HG03439 (cell line): Measurements from ENCODE around the gene PCDHGB4.
"Not testable (repeated sequence)": the region's sequence is repeated elsewhere in the genome, so short reads cannot be mapped to it uniquely, and the experiment has no call there.

Experiments
- ATAC-seq: cut with Tn5 transposase; IDR thresholded peaks from one replicate; pipeline ENCODE4 v1.9.1; 2021; ENCODE audit warnings: mild to moderate bottlenecking, moderate library complexity; ENCODE audit not compliant: unreplicated experiment

PCDHGB4 gene

DNA sequence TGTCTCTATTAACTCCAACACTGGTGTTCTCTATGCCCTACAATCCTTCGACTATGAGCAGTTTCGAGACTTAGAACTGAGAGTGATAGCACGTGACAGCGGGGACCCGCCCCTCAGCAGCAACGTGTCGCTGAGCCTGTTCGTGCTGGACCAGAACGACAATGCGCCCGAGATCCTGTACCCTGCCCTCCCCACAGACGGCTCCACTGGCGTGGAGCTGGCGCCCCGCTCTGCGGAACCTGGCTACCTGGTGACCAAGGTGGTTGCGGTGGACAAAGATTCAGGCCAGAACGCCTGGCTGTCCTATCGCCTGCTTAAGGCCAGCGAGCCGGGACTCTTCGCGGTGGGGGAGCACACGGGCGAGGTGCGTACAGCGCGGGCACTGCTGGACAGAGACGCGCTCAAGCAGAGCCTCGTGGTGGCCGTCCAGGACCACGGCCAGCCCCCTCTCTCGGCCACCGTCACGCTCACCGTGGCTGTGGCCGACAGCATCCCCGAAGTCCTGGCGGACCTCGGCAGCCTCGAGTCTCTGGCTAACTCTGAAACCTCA is 35.3 kb downstream of the PCDHGB4 start:
- no peak for ATAC-seq

DNA sequence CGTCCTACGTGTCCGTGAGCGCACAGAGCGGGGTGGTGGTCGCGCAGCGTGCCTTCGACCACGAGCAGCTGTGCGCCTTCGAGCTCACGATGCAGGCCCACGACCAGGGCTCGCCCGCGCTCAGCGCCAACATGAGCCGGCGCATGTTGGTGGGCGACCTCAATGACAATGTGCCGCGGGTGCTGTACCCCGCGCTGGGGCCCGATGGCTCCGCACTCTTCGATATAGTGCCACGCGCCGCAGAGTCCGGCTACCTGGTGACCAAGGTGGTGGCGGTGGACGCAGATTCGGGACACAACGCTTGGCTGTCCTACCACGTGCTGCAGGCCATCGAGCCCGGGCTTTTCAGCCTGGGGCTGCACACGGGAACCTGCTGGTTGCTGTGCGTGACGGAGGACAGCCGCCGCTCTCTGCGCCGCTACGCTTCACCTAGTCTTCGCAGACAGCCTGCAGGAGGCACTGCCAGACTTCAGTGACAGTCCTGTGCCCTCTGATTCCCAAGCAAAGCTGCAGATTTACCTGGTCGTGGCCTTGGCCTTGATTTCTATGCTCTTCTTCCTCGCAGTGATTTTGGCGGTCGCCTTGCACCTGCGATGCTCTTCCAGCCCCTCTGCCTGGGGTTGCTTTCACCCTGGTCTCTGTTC is 40.4 kb downstream of the PCDHGB4 start:
- no peak for ATAC-seq

DNA sequence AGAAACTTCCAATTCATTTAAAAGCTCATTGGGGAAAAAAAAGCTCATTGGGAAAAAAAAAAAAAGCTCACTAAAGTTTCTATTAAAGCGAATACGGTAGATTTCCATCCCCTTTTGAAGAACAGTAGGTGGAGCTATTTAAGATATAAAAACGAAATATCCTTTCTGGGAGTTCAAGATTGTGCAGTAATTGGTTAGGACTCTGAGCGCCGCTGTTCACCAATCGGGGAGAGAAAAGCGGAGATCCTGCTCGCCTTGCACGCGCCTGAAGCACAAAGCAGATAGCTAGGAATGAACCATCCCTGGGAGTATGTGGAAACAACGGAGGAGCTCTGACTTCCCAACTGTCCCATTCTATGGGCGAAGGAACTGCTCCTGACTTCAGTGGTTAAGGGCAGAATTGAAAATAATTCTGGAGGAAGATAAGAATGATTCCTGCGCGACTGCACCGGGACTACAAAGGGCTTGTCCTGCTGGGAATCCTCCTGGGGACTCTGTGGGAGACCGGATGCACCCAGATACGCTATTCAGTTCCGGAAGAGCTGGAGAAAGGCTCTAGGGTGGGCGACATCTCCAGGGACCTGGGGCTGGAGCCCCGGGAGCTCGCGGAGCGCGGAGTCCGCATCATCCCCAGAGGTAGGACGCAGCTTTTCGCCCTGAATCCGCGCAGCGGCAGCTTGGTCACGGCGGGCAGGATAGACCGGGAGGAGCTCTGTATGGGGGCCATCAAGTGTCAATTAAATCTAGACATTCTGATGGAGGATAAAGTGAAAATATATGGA is 43.0 kb downstream of the PCDHGB4 start, which contains the start of gene PCDHGA12:
Gene PCDHGA12, plus strand, starts transcription at position 176 of the 782 bp plus-strand sequence. Its CDS starts 253 bp downstream, at position 429.
- ATAC-seq: peak; percentile 78

DNA sequence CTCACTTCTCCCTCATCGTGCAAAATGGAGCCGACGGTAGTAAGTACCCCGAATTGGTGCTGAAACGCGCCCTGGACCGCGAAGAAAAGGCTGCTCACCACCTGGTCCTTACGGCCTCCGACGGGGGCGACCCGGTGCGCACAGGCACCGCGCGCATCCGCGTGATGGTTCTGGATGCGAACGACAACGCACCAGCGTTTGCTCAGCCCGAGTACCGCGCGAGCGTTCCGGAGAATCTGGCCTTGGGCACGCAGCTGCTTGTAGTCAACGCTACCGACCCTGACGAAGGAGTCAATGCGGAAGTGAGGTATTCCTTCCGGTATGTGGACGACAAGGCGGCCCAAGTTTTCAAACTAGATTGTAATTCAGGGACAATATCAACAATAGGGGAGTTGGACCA is 43.8 kb downstream of the PCDHGB4 start:
- ATAC-seq: peak; percentile 48

DNA sequence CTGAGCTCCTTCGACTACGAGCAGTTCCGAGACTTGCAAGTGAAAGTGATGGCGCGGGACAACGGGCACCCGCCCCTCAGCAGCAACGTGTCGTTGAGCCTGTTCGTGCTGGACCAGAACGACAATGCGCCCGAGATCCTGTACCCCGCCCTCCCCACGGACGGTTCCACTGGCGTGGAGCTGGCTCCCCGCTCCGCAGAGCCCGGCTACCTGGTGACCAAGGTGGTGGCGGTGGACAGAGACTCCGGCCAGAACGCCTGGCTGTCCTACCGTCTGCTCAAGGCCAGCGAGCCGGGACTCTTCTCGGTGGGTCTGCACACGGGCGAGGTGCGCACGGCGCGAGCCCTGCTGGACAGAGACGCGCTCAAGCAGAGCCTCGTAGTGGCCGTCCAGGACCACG is 44.8 kb downstream of the PCDHGB4 start:
- not testable (repeated sequence) for ATAC-seq

DNA sequence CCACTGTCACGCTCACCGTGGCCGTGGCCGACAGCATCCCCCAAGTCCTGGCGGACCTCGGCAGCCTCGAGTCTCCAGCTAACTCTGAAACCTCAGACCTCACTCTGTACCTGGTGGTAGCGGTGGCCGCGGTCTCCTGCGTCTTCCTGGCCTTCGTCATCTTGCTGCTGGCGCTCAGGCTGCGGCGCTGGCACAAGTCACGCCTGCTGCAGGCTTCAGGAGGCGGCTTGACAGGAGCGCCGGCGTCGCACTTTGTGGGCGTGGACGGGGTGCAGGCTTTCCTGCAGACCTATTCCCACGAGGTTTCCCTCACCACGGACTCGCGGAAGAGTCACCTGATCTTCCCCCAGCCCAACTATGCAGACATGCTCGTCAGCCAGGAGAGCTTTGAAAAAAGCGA is 45.2 kb downstream of the PCDHGB4 start:
- ATAC-seq: not testable (repeated sequence)

DNA sequence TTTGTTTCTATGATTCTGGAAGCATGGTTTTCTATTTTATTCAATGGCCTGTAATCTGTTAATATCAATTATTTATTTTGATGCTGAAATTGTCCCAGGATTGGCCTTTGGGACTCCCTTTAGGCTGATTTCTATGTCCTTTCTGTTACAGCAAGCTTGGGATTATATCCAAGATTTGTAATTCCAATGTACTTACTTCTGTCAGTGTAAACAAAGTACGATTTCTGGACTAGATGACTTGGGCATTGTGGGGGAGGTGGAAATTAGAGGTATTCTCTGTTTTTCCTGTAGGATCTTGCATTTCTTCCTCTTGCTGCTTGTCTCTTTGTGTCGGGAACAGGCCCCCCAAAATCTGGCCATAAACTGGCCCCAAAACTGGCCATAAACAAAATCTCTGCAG is 46.5 kb downstream of the PCDHGB4 start:
- no peak for ATAC-seq

DNA sequence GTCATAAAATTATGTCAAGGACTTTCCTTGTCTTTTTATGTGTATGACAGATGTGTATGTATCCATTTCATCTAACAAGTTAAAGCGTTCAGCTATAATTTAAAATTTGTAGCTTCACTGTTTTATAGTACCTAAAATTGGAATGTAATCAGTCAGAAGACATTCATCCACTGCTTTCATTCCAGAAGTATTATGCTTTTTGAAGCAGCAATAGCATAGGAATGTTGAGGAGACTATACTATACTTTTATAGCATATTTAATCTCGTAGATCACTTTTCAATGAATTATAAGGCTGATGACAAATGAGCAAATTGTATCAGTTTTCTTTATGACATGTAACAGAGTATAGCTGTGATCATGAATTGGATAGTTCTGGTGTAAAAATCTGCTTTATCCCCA is 49.7 kb downstream of the PCDHGB4 start:
- no peak for ATAC-seq

DNA sequence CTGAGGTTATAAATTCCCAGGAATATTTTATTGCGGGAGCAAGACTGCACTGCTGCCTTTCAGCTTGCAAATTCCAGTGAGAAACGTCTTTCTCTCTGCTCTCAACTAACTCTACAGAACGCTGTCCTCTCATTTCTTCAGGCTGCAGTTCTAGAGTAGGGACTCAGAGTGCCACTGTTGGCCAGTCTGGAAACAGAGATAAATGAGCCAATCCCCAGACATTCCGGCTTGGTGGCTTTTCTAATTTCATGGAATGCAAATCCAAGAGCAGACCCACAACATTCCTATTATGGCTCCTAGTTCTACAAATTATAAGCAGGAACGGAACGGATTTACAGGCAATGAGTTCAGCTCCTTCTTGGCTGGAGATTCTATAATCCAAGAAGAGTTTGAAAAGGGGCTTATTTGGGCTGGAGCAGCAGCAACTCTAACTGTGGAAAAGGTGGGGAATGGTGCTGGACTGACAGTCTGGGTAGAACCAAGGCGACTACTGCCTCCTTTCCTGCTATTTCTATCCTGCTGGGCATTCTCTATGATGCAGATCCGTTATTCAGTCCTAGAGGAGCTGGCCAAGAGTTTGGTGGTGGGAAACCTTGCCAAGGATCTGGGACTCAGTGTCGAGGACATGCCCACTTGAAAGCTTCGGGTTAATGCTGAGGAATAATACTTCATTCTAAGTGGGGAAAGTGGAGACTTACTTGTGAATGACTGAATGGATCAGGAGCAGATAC is 52.1 kb downstream of the PCDHGB4 start:
- ATAC-seq: no peak
